ENCODE data around the gene EPYC. TPM values are rescaled to one million over a fixed set of nuclear protein-coding genes. Genes with fewer than 3 reads are reported as not detected.
A peak's percentile ranks its signal among the peaks of the same experiment; 100 is the strongest.

EPYC gene
- total and polyA plus RNA-seq, 2 experiments from 2014 or later, result not detected

GRCh38 chr12:90978117-90978770 lies 26.5 kb downstream of the EPYC start:
- Histone ChIP-seq H3F3A (ENCODE audit: insufficient read depth) (peaks cover 14% of the 10 kb centered on the region), H3K79me2 (ENCODE audit: insufficient read depth) (no peaks in the 10 kb centered on the region), H3K9ac (no peak overlapping the region), H3K27me3 (replicated peaks; ENCODE audit: insufficient read depth) (no peaks in the 10 kb centered on the region), H3K4me1 (ENCODE audit: insufficient read depth) (peaks cover 32% of the 10 kb centered on the region), H3K27ac (no peak overlapping the region), H4K20me1 (ENCODE audit: insufficient read depth) (no peaks in the 10 kb centered on the region), H2AFZ (peak overlapping the region; percentile 54), H3K4me2 (ENCODE audit: unreplicated experiment) (peak overlapping the region; percentile 5), H3K36me3 (ENCODE audit: low read depth) (no peaks in the 10 kb centered on the region), H3K9me2 (ENCODE audit: insufficient read depth) (no peaks in the 10 kb centered on the region), H3K4me3 (no peak overlapping the region), H3K9me3 (ENCODE audit: low read depth) (no peaks in the 10 kb centered on the region)
- TF ChIP-seq EZH2 (IDR thresholded peaks at IDR 0.05; ENCODE audit: insufficient read depth, poor library complexity, severe bottlenecking) (no peak), EZH2phosphoT487 (IDR thresholded peaks at IDR 0.05; ENCODE audit: insufficient read depth, low read depth) (no peak)
- in situ Hi-C loops (cut with MboI), result loop anchor here (10.0 kb wide), 1 partner anchor 377 kb away; no protein-coding TSS in a partner anchor
- WGBS, 2 experiments (ENCODE audit: low coverage in 1 of 2, low lambda C conversion rate in 2 of 2, missing lambda C conversion rate in 2 of 2), result 0% methylated on average over 1 of the region's 1 CpG
- DNase-seq, result peak; percentile 79

- Histone ChIP-seq H3K27ac (no peak overlapping the region), H2AFZ (peak overlapping the region; percentile 44), H3K27me3 (replicated peaks; ENCODE audit: insufficient read depth) (no peaks in the 10 kb centered on the region), H3K9me2 (ENCODE audit: insufficient read depth) (no peaks in the 10 kb centered on the region), H3K4me3 (no peak overlapping the region), H3K4me2 (ENCODE audit: unreplicated experiment) (no peak overlapping the region), H3F3A (ENCODE audit: insufficient read depth) (peaks cover 15% of the 10 kb centered on the region), H4K20me1 (ENCODE audit: insufficient read depth) (no peaks in the 10 kb centered on the region), H3K4me1 (ENCODE audit: insufficient read depth) (peaks cover 33% of the 10 kb centered on the region), H3K79me2 (ENCODE audit: insufficient read depth) (no peaks in the 10 kb centered on the region), H3K9ac (no peak overlapping the region), H3K9me3 (ENCODE audit: low read depth) (no peaks in the 10 kb centered on the region), H3K36me3 (ENCODE audit: low read depth) (no peaks in the 10 kb centered on the region)
- DNase-seq, result peak; percentile 33
- no peak for TF ChIP-seq EZH2 (IDR thresholded peaks at IDR 0.05; ENCODE audit: insufficient read depth, poor library complexity, severe bottlenecking)
- no peak for TF ChIP-seq EZH2phosphoT487 (IDR thresholded peaks at IDR 0.05; ENCODE audit: insufficient read depth, low read depth)
- in situ Hi-C loops (cut with MboI), result loop anchor here (10.0 kb wide), 1 partner anchor 378 kb away; no protein-coding TSS in a partner anchor
- WGBS, 2 experiments (ENCODE audit: low coverage in 1 of 2, low lambda C conversion rate in 2 of 2, missing lambda C conversion rate in 2 of 2), result 10 to 13% methylated on average over 1 of the region's 1 CpG
Measured at GRCh38 chr12:90977224-90977623, 27.5 kb downstream of the EPYC start.

- peak; percentile 70 for DNase-seq
- Histone ChIP-seq H3K9me2 (ENCODE audit: insufficient read depth) (no peaks in the 10 kb centered on the region), H3K79me2 (ENCODE audit: insufficient read depth) (no peaks in the 10 kb centered on the region), H3K4me2 (ENCODE audit: unreplicated experiment) (peak overlapping the region; percentile 39), H3K4me1 (ENCODE audit: insufficient read depth) (peaks cover 21% of the 10 kb centered on the region), H3K27me3 (replicated peaks; ENCODE audit: insufficient read depth) (no peaks in the 10 kb centered on the region), H3K9me3 (ENCODE audit: low read depth) (no peaks in the 10 kb centered on the region), H3K27ac (peak overlapping the region; percentile 35), H4K20me1 (ENCODE audit: insufficient read depth) (no peaks in the 10 kb centered on the region), H3K4me3 (no peak overlapping the region), H3F3A (ENCODE audit: insufficient read depth) (peaks cover 15% of the 10 kb centered on the region), H3K36me3 (ENCODE audit: low read depth) (no peaks in the 10 kb centered on the region), H2AFZ (peak overlapping the region; percentile 43), H3K9ac (no peak overlapping the region)
- in situ Hi-C loops (cut with MboI), result loop anchor here (10.0 kb wide), 1 partner anchor 381 kb away; no protein-coding TSS in a partner anchor
- TF ChIP-seq EZH2phosphoT487 (IDR thresholded peaks at IDR 0.05; ENCODE audit: insufficient read depth, low read depth) (no peak), EZH2 (IDR thresholded peaks at IDR 0.05; ENCODE audit: insufficient read depth, poor library complexity, severe bottlenecking) (no peak)
Measured at GRCh38 chr12:90974286-90974685, 30.5 kb downstream of the EPYC start.

DNA sequence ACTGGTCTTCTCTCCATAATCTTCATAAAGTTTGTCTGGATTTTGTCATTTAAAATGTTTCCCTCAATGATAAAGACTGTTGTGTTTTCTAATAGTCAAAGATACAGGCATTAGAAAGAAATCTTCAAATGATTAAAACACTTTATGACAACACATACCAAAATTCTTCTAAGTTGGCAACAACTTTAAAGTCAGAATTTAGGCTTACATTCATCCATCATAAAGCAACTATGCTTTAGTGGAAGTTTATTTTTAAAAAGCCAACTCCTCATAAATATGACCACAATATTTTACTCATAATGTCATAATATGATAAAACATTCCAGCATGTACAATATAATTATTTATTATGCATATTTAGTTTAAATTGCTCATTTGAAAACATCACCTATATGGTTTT lies 32.5 kb downstream of the EPYC start:
- Histone ChIP-seq H2AFZ (no peak overlapping the region), H3K4me3 (no peak overlapping the region), H3K27ac (no peak overlapping the region), H3F3A (ENCODE audit: insufficient read depth) (peaks cover 15% of the 10 kb centered on the region), H3K4me2 (ENCODE audit: unreplicated experiment) (no peak overlapping the region), H3K9me3 (ENCODE audit: low read depth) (no peaks in the 10 kb centered on the region), H3K27me3 (replicated peaks; ENCODE audit: insufficient read depth) (no peaks in the 10 kb centered on the region), H3K4me1 (ENCODE audit: insufficient read depth) (peaks cover 15% of the 10 kb centered on the region), H3K9ac (no peak overlapping the region), H3K79me2 (ENCODE audit: insufficient read depth) (no peaks in the 10 kb centered on the region), H3K36me3 (ENCODE audit: low read depth) (no peaks in the 10 kb centered on the region), H4K20me1 (ENCODE audit: insufficient read depth) (no peaks in the 10 kb centered on the region), H3K9me2 (ENCODE audit: insufficient read depth) (no peaks in the 10 kb centered on the region)
- no peak for DNase-seq
- TF ChIP-seq EZH2phosphoT487 (IDR thresholded peaks at IDR 0.05; ENCODE audit: insufficient read depth, low read depth) (no peak), EZH2 (IDR thresholded peaks at IDR 0.05; ENCODE audit: insufficient read depth, poor library complexity, severe bottlenecking) (no peak)
- in situ Hi-C loops (cut with MboI), result loop anchor here (10.0 kb wide), 1 partner anchor 383 kb away; no protein-coding TSS in a partner anchor

All from GM23248 (cell line).